Lower leg skin (tissue), 4 donors: ENCODE results near the gene TAGAP. TPM values are rescaled to one million over a fixed set of nuclear protein-coding genes. Genes with fewer than 3 reads are reported as not detected.
"Not testable (repeated sequence)": the region's sequence is repeated elsewhere in the genome, so short reads cannot be mapped to it uniquely, and the experiment has no call there.

Experiments used
- DNase-seq, 2 donors: peaks; one replicate each; pipeline ENCODE4 v3.0.0-alpha.2; 2019; ENCODE audit warnings: low spot score in 2 of 2
- H3K4me3 ChIP-seq: fragments of 200-600 bp; sonication (generic); 2 replicates; pipeline ENCODE4 v1.5.1; 2017; ENCODE audit warnings: mild to moderate bottlenecking, low read depth; ENCODE audit not compliant: poor library complexity, severe bottlenecking
- POLR2A ChIP-seq, 2 donors: fragments of 450-650 bp; IDR thresholded peaks; one replicate each; pipeline ENCODE4 v1.6.1; 2016 to 2017; ENCODE audit warnings: antibody characterized with exemption in 2 of 2, mild to moderate bottlenecking in 1 of 2, moderate library complexity in 1 of 2
- WGBS, 2 donors: methylation state at CpG; one replicate each; pipeline ENCODE4 v1.1.5; 2018; 5-methylcytosine and 5-hydroxymethylcytosine counted together
- intact Hi-C: fragments of 100-400 bp; cut with DNase I; formaldehyde crosslinking; loops from one replicate; pipeline ENCODE4 v1.15.0; 2023; ENCODE audit warnings: low total_unique reads
- total RNA-seq, 4 donors: library from RNA; depleted of rRNA; stranded (reverse); fragments of >200 nt; gene quantifications; one replicate each; pipeline ENCODE4 v1.1.0, GENCODE V29; 2016
- TF ChIP-seq, protein P1 (sequence below), 3 donors: fragments of 450-650 bp; IDR thresholded peaks; one replicate each; pipeline ENCODE4 v1.5.1; 2016; ENCODE audit warnings: antibody characterized with exemption in 3 of 3, mild to moderate bottlenecking in 3 of 3, moderate library complexity in 2 of 3

Gene TAGAP
- total RNA-seq, 4 donors from 2014 or later: 1.1 to 2.7 (median 1.9) TPM

DNA sequence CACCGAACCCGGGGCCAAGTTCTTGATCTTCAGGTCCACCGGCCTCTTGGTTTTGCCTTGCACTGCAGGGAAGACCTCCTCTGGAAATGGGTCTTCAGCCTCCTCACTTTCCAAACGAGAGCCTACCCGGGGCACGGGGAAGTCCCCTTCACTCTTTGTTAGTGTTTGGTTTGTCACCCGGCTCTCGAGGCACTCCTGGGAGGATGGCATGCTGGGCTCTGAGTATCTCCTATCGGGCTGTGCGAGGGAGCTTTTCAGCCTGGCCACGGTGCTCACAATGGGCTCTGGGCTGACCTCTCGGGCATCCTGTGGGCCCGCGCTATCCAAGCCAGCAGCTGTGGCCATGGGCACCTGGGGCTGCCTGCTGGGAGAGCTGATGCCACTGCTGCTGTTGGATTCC lies 8.1 kb downstream of the TAGAP start:
- 90 to 93% methylated on average over 14 of the region's 14 CpGs for WGBS, 2 donors

DNA sequence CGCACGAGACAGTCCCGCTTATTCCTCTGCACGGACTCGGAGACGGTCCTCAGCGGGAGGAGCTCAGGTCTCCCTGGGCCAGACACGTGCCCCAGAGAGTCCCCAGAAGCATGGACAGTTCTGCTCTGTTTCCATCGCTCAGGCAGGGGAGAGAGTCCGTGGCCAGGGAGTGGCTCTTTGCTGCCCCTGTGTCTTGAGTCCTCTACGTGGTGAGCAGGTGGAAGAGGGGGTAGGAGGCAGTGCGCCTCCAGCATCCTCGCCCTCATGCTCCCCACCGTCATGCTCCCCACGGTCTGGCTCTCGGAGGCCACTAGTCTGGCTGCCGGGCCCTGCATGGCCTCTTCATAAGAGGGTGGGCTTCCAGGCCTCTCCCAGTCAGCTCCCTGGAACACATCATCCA lies 8.9 kb downstream of the TAGAP start:
- intact Hi-C loops: no loop called here
- DNase-seq: no peak
- WGBS, 2 donors: 94 to 95% methylated on average over 17 of the region's 17 CpGs
- no peak for TF ChIP-seq POLR2A (IDR thresholded peaks at IDR 0.05)
- TF ChIP-seq, protein P1, sequence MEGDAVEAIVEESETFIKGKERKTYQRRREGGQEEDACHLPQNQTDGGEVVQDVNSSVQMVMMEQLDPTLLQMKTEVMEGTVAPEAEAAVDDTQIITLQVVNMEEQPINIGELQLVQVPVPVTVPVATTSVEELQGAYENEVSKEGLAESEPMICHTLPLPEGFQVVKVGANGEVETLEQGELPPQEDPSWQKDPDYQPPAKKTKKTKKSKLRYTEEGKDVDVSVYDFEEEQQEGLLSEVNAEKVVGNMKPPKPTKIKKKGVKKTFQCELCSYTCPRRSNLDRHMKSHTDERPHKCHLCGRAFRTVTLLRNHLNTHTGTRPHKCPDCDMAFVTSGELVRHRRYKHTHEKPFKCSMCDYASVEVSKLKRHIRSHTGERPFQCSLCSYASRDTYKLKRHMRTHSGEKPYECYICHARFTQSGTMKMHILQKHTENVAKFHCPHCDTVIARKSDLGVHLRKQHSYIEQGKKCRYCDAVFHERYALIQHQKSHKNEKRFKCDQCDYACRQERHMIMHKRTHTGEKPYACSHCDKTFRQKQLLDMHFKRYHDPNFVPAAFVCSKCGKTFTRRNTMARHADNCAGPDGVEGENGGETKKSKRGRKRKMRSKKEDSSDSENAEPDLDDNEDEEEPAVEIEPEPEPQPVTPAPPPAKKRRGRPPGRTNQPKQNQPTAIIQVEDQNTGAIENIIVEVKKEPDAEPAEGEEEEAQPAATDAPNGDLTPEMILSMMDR (IDR thresholded peaks at IDR 0.05): no peak
- H3K4me3 ChIP-seq: no peak overlapping the region

More for the DNA sequence above, 8.1 kb downstream of the TAGAP start:
- DNase-seq: no peak
- TF ChIP-seq POLR2A (IDR thresholded peaks at IDR 0.05): no peak
- intact Hi-C loops: no loop called here
- no peak overlapping the region for H3K4me3 ChIP-seq

DNA sequence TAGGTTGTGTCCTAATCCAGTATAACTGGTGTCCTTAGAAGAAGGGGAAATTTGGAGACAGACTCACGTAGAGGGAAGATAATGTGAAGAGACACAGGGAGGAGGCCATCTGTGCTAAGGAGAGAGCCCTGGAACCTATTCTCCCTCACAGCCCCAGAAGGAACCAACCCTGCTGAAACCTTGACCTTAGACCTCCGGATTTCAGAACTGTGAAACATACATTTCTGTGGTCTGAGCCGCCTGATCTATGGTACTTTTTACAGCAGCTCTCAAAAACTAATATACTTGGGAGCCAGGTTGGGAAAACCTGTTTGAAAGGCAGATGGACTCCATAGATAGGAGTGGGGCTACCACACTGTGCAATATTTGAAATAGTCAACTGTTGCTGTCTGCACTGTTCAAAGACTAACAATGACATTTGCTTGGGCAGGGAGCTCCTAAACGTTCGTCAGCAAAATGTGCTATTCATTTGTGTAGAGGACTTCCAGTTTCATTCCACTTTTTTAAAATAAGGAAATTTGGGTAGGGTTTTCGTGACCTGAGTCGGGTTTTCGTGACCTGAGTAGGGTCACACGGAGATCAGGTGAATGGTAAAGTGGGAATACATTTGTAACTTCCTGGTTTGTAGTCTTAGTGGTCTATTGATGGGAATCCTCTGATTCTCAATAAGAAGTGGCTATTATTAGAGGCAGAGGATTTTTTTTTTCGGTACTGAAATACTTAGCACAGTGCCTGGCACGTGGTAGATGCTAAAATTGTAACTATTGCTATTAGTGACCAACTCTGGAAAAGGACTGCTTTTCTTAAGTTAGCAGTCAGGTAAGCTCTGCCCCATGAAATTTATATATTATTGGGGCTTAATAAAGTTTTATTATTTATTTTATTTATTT lies 11.4 kb downstream of the TAGAP start:
- WGBS, 2 donors: 82 to 89% methylated on average over 11 of the region's 11 CpGs

DNA sequence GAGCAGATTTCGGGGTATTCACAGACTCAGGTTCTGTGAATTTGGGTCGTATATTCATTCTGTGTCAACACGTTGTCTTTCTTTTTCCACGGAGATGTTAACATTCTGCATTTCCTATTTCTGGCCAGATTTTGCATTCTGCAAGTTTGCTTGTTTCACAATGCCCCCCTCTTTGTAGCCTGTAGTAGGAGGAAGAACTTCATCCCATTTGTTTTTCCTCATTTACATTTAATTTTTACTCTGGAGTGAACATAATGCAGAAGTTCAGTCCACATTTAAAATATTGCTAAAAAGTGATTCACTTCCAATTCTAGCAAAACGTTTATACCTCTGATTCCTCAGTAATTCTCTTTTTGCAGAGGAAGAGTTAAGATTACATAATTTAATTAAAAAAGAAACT lies 12.9 kb downstream of the TAGAP start:
- intact Hi-C loops: no loop called here
- H3K4me3 ChIP-seq: no peak overlapping the region
- TF ChIP-seq, protein P1 (IDR thresholded peaks at IDR 0.05): no peak
- no peak for DNase-seq
- 70 to 73% methylated on average over 5 of the region's 5 CpGs for WGBS, 2 donors

More for the DNA sequence above, 11.4 kb downstream of the TAGAP start:
- TF ChIP-seq, protein P1 (IDR thresholded peaks at IDR 0.05): no peak
- TF ChIP-seq POLR2A (IDR thresholded peaks at IDR 0.05): no peak
- intact Hi-C loops: no loop called here
- H3K4me3 ChIP-seq: no peak overlapping the region
- DNase-seq: peak in 1 of 2 donors; percentile 10

DNA sequence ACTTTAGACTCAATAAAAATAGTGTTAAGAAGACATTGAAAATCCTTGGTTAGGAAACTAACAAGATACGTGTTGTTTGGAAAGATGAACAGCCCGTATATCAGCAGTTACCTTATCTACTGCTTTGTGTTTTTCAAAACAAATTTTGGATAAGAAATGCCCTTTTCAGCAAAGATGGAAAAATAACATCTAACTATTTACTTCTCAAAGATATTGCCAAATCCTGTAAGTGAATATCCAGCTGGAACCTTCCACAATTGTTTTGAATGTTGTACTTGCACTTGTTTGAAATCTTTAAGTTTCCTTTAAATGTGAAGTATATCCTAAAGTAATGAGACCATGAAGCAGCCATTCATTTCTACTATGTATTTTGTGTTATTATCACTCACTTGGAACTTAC lies 14.6 kb downstream of the TAGAP start:
- DNase-seq: no peak
- no peak overlapping the region for H3K4me3 ChIP-seq
- TF ChIP-seq, protein P1 (IDR thresholded peaks at IDR 0.05): no peak
- TF ChIP-seq POLR2A (IDR thresholded peaks at IDR 0.05): no peak
- intact Hi-C loops: no loop called here
- 95% methylated on average over 2 of the region's 2 CpGs for WGBS, 2 donors

DNA sequence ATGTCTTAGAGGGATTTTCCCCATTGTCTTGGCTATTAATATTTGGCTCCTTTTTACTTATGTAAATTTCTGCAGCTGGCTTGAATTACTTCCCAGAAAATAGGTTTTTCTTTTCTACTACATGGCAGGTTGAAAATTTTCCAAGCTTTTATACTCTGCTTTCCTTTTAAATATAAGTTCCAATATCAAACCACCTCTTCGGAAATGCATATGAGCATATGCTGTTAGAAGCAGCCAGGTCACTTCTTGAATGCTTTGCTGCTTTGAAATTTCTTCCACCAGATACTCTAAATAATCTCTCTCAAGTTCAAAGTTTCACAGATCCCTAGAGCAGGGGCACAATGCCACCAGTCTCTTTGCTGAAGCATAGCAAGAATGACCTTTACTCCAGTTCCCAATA lies 19.6 kb downstream of the TAGAP start:
- DNase-seq: not testable (repeated sequence)

DNA sequence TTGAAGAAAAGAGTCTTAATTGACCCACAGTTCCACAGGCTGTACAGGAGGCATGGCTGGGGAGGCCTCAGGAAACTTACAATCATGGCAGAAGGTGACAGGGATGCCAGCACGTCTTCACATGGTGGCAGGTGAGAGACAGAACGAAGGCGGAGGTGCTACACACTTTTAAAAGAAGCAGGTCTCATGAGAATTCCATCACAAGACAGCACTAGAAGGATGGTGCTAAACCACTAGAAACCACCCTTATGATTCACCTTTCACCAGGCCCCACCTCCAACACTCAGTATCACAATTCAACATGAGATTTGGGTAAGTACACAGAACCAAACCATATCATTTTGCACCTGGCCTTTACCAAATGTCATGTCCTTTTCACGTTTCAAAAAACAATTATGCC lies 20.9 kb downstream of the TAGAP start:
- WGBS, 2 donors: 90 to 91% methylated on average over 4 of the region's 4 CpGs
- intact Hi-C loops: no loop called here
- no peak for DNase-seq
- TF ChIP-seq, protein P1 (IDR thresholded peaks at IDR 0.05): no peak
- TF ChIP-seq POLR2A (IDR thresholded peaks at IDR 0.05): no peak
- no peak overlapping the region for H3K4me3 ChIP-seq

More for the DNA sequence above, 19.6 kb downstream of the TAGAP start:
- WGBS, 2 donors: 82 to 96% methylated on average over 1 of the region's 1 CpG
- intact Hi-C loops, H3K4me3 ChIP-seq: not testable (repeated sequence)
